GM15510 (cell line): ENCODE measurements around the gene RAPGEF1.

Experiments
- POLR2A ChIP-seq: IDR thresholded peaks from 3 replicates; pipeline ENCODE4 v1.6.1; 2011; ENCODE audit warnings: borderline replicate concordance; ENCODE audit not compliant: insufficient read length; ENCODE audit errors: extremely low read depth

RAPGEF1 gene

DNA sequence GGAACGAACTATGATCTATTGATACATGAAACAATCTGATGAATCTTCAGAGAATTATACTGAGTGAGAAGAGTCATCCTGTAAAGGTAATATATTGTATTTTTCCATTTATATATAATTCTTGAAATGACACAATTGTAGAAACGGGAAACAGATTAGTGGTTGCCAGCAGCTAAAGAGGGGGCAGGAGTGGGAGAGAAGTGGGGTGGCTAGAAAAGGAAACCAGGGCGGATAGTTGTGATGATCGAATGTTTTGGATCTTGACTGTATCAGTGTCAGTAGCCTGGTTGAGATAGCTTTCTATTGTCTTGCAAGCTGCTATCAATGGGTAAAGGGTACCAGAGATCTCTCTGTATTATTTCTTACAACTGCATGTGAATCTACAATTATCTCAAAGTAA is 17.7 kb upstream of the RAPGEF1 start:
- TF ChIP-seq POLR2A: no peak

DNA sequence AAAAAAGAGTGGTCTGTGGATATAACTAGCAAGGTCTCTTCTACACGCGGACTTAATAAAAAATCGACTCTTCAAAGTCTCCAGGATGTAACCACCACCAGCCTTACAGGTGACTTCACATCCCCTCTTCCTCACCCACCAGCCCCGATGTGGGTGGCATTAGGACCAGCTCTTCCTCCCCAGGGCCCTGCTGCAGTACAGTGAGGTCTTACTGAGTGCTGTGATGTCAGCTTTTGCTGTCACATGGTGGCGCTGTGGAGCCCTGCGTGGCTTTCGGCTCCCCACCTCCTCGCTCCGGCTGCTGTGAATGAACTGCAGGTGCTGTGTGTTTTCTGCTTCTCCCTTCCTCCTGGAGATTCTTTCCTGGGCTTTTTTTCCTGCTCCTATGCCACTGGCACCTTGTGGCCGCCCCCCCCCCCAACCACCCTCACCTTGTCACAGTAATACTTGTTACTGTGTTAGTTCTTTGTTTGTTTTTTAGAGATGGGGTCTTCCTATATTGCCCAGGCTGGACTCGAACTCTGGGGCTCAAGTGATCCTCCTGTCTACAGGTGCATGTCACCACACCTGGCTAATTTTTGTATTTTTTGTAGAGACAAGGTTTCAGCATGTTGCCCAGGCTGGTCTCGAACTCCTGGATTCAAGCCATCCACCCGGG is 15.8 kb upstream of the RAPGEF1 start:
- TF ChIP-seq POLR2A: no peak

DNA sequence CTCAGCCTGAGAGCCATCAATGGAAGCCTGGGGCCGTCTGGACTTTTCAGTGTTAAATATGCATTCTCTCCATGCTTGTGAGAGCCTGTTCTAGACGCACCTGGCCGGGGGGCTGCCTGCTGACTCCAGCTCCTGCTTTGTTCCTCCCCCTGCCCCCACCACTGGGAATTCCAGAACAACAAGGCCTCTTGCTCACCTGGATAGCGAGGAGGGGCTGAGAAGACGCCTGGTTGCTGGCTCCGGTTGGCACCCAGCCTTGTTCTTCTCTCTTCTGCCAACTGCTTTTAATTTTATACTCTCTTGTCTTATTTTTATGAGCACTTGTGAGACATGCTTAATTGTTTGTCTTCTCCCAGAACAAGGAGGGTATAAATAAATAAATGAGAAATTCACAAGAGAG is 15.0 kb upstream of the RAPGEF1 start:
- TF ChIP-seq POLR2A: no peak

DNA sequence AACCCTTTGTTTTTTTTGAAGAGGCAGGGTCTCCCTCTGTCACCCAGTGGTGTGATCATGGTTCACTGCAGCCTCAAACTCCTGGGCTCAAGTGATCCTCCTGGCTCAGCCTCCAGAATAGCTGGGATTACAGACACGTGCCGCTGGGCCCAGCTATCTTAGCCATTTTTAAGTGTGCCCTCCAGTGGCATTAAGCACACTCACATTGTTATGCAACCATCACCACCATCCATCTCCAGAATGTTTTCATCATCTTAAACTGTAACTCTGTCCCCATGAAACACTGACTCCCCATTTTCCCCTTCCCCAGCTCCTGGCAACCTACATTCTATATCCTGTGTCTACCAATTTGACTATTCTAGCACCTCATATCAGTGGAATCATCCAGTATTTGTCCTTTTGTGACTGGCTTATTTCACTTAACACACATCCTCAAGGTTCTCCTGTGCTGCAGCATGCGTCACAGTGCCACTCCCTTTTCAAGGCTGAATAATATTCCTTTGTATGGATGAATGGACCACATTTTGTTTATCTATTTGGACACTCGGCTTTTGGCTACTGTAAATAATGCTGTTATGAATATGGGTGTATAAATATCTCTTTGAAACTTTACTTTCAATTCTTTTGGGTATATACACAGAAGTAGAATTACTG is 12.5 kb upstream of the RAPGEF1 start:
- TF ChIP-seq POLR2A: no peak

DNA sequence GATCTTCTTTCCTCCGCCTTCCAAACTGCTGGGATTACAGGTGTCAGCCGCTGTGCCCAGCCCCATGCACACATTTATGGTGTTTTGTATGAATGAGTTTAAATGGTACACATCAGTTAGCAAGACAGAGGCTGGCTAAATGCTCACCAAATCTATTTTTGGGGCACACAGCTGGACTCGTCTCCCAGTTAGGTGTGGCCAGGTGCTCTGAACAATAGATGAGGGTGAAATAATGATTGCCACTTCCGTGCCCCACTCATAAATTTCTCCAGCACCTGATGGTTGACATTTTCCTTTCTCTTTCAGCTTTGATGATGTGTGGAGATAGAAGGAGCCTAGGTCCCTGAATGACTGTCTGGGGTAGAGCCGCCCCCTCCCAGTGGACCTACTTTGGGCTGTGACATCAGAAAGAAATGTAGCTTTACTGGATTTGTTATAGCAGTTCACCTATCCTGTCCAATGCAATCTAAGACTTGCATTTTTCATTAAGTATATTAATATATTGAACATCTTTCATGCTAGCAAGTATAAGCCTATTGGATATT is 8.6 kb upstream of the RAPGEF1 start:
- TF ChIP-seq POLR2A: no peak

DNA sequence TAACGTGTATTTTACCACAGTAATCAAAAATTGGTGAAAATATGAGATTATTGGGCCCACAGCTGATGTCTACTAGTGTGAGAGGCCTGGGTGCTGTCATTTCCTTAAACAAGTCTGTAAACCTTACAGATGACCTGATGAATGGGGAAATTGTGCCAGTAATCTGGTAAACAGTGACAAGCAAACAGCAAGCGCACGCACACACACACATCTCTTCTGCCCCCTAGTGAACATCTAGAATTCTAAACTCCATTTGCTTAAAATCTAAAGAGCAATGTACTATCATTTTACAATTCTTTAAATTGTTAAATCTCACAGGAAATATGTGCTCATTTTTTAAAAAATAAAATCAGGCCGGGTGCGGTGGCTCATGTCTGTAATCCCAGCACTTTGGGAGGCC is 7.5 kb upstream of the RAPGEF1 start:
- no peak for TF ChIP-seq POLR2A

DNA sequence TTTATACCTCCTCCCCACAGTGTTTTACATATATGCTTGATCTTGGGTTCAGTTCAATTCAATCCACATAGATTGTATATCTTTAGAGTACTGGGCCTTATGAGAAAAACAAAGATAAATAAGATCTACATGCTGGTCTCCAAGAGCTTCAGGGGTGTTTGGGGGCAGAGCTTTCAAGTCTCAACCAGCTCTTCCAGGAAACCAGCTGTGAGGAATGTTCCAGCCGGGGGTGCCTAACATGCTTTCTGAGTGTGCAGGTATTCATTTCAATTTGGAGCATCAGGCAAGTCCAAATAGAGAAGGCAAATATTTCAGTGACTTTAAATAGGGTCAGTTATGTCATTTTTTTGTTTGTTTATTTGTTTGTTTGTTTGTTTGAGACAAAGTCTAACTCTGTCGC is 5.7 kb upstream of the RAPGEF1 start:
- TF ChIP-seq POLR2A: no peak

DNA sequence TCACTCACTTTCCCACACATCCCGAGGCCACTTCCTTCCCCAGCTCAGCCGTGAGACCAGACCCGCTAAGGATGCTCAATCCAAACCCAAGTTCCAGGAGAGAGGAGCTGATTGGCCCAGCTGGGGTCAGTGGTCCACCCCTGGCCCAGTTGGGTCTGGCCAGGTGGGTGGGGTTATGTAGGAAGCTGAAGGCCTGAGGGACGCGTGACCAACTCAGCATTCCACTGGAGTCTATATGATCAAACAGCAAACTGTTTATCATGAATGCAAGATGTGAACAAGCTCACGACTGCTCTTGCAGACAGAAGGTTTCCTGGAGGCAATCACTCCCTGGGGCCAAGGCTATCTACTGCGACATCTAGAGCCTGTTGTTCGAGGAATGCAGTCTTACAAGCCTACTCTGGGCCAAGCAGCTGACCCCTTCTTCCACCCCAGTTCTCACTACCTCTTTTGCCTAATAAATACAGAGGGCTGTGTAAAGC is 4.9 kb upstream of the RAPGEF1 start:
- TF ChIP-seq POLR2A: no peak

DNA sequence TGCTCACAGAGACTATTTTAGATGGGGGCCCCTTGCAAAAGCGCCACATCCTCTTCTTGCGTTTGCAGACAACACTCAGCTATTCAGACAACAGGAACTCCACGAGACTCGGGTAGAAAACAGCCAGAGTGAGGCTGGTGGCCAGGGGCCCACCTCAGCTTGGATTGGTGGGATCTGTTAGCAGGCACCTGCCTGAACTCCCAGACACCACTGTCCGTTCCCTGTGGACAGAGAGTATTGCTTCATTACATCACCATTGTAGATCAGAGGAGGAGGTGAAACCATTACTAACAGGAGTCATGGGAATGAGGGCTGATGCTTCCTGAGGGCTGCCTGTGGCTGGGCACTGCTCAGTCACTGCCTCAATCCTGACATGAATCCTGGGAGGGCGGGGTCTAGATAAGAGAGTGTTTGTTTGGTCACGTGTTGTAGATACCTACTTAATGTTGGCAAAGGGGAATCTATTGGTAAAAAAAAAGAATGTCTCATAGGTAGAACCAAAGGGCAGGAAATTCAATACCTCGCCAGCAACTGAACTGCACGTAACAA is 4.4 kb upstream of the RAPGEF1 start:
- TF ChIP-seq POLR2A: no peak

DNA sequence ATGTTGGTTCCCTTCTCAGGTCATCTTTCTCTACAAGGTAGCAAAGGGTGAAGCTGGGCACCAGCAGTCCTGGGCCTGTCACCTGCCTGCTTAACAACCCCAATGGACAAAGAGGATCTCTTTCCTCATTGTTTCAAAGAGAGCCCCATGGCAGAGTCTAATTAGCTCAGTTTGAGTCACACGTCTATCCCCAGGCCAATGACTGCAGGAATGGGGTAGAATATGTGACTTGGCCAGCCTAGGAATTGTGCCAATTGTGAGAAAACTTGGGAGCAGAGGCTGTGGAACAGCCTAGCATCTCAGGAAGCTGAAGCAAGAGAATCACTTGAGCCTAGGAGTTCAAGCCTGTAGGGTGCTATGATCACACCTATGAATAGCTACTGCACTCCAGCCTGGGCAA is 3.6 kb upstream of the RAPGEF1 start:
- TF ChIP-seq POLR2A: no peak

DNA sequence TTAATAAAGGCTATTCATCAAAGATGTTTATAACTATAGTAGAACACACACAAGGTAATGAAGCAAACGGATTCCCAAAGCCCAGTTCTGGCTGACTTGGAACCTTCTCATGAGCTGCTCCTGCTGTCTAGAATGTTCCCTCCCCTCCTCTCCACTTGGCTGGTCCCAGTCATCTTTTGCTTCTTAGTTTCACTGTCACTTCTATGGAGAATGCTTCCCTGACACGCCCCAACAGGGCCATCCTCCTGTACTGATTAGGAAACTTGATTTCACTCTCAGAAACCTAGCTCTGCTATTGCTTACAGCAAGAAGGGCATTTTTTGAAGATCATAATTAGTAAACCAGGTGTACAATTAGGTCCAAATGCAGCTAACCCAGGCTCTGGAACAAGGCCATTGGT is 3.2 kb upstream of the RAPGEF1 start:
- no peak for TF ChIP-seq POLR2A

DNA sequence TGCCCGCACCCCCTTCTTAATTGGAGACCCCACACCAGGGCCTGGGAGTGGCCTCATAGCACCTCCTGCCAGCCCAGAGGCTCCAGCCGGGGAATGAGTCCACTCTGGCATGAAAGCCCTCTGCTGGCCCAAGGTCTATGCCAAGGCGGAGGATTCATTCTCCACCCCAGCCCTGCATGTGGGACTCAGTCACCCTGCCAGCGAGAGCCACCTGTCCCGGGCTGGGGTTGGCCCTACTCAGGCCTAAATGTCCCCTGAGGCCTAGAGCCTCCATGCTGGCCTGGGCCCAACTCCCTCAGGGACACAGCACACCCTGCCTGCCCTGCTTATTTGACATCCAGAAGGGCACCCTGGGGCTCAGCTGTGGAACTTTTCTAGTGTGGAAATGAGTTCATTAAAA is 1.0 kb upstream of the RAPGEF1 start:
- no peak for TF ChIP-seq POLR2A

DNA sequence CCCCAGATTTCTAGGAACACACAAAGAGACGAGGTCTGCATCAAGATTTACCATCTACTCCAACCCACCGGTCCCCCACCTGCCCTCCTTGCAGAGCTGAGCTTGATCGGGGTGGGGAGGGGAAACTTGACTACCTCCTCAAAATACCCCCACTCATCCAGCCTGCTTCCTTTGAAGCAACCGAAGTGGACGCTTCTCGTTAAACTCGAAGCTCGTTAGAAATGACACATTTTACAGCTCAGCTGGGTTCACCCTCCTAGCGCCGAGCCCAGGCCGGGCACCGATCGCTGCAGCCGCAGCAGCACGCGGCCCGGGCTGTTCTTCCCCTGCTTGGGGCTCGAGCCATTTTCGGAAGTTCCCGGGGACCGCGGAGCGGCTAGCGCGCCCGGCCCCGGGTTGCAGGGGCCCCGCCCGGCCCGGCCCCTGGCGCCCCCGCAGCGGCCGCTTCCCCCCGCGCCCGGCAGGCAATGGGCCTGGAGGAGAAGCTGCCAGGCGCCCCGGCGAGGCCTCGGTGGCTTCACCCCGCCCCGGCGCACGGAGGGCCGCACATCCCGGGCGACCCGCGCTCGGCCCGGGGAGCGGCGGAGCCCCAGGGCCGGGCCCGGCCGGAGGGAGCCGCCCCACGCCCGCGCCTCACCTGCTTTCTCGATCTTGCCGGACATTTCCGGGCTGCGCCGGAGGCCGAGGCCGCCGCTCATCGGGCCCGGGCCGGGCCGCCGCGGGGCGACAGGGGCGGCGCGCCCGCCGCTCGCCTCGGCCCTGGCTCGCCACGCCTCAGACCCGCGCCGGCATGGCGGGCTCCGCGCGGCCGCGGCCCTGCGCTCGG is 530 bp downstream of the RAPGEF1 start:
- no peak for TF ChIP-seq POLR2A

DNA sequence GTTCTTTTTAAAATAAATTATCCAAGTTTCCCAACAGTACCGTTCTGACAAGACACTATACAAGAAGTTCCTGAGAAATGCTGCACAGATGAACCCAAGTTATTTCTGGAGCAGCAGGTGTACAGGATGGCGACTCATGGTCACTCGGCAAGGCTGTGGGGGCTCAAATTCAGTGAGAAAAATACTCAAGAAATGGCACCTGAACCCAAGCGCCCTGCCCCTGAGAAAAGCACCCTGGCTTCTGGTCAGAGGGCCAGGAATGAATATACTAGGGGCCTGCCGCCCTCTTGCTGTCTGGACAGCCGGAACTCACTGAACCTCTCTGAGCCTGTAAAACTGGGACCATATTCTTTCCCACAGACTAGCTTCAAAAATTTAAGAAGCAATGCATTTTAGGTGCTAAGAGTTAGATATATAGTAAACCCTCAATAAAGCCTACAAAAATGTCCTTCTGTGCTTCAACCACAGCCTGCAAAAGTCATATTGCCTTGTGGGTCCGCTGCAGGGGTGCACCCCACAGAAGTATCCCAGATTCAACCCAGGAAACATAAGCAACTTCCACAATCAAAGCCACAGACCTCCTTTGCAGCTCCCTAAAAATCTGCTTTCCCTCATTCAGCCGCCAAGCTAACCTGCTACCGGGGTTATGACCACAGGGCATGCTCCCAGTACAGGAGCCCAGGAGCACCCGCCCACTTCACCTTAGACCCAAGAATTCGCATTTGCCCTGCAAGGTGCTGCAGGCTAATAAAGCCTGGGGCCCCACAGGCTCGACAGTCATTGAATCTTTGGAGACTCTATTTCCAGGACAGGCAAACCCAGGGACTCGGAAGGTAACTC is 1.4 kb downstream of the RAPGEF1 start:
- TF ChIP-seq POLR2A: no peak
